ENCODE measurements around the gene FOCAD.

Gene FOCAD

DNA sequence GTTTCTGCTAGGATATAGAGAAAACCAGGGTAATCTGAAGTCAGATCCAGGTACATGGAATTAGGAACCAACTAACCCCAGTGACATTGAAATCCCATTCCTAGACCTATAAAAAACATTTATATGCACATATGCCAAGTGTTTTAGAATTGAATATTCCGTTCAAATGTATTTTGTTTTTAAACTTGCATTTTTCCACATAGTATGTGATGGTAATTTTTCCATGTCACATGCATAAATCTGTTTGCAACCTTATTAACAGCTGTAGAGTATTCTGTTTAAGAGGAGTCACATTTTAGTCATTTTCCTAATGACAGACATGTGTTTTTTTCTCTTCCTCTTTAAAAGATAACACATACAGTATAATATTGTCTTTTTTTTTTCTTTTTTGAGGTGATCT is 50.2 kb downstream of the FOCAD start:
- DNase-seq (ENCODE audit: low read depth in 2 of 2), result no peak

DNA sequence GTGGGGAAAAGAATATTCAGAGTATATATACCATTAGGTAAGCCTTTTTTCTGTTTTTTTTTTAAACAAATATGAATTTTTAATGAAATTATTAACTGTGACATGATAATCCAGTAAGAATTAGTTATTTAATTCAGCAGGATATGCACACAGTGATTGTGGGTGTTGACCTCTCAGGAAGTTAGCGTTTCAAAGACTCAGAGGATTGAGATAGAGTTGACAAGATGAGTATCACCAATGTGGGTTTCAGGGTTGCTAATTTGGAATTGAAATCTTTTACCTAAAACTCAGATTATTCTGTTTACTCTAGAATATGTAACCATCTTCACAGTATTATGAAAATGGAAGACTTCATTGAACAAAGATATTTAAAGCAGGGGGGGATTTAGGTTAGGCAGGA is 56.2 kb downstream of the FOCAD start:
- no peak for DNase-seq (ENCODE audit: low read depth in 2 of 2)

DNA sequence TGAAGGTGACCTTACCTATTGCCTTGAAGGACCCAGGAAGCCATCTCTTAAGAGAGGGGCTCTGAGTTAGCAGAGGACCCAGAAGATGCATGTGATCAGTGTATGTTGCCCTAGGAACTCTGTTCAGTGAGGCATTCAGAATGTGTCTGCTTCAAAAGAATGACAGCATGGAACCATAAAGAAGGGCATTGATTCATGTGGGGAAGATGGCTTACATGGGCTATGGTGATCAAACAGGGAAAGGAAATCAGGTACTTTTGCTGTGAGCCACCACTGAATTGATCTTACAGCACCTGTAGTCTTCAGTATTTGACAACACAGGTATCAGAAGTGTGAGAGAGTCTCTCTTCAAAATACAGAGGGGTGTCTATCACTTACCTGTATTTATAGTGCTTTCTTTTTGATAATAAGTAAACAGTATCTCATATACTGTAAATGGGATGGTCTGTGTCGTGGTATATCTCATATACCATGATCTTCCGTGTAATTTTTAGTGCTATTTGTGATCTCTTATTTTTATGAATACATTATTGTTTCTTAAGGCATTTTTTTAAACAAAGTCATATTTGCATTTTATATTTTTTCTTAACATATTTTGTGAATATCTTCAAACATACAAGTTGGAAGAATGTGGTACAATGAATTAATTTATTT is 57.0 kb downstream of the FOCAD start:
- no peak for DNase-seq (ENCODE audit: low read depth in 2 of 2)

DNA sequence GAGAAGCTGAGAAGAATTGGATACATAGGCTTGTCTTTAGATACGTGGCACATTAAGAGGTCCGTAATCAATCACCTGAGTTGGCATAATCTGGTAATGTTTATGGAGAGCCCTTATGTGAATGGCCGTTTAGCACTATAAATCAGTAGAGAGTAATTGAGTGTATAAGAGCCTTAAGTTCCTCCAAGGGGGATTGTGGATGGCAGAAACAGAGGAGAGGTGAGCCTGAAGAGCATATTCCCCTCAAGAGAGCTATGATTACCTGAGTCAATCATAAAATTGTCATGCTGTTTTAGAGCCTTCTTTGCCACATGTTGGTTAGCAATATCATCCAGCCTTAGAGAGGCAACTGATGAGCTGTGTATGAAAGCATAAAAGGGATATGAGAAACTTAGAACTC is 58.8 kb downstream of the FOCAD start:
- DNase-seq (ENCODE audit: low read depth in 2 of 2), result no peak

DNA sequence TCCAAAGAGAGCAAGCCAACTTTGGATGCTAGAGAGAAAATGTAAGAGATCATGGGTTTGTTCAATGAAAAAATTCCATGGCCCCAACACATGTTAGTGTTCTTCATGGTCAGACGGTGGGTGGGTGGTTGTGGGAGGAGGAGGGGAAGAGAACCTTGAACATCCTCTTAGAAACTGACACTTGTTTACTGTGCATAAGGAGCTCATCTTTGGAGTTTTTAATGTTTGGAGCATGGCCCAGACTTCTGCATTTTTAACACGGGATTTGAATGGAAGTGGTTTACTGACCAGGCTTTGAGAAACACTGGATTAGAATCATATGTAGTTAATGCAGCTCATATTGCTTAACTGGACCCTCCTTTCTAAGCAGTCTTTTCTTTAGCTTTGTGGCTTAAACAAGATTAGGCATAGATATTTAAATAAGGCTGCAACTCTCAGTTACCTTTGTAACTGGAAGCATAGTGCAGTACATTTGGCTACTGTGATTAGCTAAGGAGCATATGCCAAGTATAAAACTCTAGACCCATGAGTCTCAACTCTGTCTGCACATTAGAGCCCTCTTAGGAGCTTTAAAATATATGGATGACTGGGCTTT is 60.1 kb downstream of the FOCAD start:
- no peak for DNase-seq (ENCODE audit: low read depth in 2 of 2)

DNA sequence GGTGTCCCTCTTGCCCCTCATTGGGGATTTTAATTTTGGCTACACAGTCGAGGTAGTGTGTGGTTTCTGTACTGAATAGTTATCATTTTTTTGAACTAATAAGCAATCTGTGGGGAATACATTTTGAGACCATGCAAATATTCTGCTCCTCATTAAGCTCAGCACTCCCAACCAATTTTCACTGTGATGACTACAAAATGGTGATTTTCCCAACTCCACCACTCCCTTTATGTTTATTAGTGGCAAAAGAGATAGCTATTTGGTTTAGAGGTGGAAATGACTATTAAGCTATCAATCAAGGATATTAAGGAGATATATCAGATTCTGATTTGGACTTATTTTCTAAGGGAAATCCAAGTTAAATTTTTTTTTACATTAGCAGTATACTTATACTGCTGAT is 62.9 kb downstream of the FOCAD start:
- no peak for DNase-seq (ENCODE audit: low read depth in 2 of 2)

DNA sequence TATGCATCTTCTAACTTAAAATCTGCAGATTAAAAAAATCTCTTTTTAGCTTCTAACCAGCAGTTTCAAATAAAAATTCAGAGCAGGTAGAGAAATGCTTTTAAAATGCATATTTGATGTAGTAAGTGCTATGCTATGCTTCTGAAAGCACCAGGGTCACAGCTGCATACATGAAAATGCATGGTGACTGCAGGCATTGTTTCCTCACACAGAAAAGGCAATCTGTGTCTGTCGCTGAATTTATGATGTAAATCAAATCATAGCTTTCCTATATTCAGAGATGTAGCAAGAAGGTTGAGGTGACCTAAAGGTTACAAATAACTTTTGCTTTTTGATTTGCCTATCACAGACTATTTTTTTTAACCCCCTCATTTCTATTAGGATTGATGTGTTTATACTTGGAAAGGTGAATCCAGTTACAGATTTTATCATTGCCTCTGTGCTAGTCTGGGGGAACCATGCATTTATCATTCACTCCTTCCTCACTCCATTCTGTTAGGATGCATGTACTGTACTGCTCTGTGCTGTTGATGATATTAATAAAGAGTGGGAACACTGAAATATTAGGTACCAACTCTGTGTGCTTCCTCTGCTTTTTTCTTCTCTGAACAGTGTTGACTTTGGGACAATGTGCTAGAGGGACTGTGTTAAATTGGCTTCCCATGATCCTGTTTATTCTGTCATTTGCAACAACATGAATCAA is 65.6 kb downstream of the FOCAD start:
- no peak for DNase-seq (ENCODE audit: low read depth in 2 of 2)

DNA sequence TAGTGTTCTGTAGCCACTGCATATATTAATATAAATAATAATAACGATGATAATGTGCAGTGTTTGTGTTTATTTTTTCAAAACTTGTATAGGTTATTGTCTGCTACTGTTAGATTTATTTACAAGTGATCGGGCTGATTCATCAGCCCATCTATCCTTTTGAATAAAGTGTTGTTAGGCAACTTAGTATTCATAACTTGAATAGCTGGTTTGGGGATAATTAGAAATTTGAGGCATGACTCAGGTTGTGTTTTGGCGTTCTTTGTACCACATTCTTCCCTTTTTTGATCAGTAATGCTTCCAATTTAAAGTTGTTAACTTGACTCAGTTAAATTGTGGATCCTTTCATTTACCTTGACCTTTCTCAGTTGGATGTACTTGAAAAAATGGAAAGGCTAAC is 69.7 kb downstream of the FOCAD start:
- DNase-seq (ENCODE audit: low read depth in 2 of 2), result no peak

DNA sequence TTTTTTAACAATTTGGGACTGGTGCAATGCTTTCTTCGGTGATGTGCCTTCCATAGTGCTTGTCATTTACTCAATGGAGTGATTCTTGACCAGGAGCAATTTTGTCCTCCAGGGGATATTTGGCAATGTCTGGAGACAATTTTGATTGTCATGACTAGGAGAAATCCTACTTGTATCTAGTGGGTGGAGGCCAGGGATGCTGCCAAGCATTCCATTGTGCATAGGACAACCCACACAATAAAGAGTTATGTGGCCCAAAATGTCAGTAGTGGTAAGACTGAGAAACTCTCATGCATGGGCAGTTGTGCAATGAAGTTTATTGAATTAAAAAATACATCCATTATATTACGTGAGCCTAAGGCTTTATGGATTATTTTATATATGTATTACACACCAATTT is 70.5 kb downstream of the FOCAD start:
- no peak for DNase-seq (ENCODE audit: low read depth in 2 of 2)

DNA sequence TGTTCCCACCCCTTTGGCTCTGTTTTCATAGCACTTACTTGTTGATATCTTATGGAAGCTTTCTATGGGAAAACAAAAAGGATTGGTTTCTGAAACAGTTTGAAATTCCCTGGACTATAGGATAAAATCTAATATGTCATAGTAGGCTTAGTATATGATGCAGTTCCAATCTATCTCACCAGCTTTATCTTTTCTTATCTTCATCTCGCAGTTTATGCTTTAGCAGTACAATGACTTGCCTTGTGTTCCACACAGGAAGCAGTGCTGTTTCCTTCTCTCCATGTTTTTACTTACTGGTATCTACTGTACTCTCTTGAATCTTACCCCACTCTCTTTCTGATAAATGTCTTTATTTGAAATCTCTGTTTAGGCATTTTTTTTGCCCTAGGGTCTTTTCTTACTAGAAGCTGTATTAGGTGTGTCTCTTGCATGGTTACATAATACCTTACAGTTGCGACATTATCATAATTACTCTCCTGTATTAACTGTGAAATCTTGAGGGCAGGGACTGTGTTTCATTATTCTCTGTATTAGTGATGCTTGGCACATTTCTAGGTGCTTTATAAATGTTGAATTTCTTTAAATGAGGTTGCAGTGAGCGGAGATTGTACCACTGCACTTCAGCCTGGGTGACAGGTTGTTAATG is 76.3 kb downstream of the FOCAD start:
- DNase-seq (ENCODE audit: low read depth in 2 of 2), result no peak

DNA sequence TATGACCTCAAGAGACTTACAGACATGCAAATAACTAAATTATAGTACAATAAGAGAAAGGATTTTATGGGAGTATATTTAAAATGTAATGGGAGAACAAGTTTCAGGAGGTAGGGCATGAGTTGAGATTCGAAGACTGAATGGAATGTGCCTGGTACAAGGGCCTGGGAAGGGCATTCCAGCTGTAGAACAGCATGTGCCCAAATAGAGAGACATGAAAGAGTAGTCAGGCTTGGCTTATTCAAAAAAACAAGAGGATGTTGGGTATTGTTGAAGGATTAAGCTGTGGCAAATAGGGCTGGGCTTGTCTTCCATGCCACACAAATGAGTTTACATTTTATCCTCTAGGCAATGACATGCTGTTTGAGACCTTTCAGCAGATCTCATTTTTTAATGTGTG is 86.9 kb downstream of the FOCAD start:
- no peak for DNase-seq (ENCODE audit: low read depth in 2 of 2)

DNA sequence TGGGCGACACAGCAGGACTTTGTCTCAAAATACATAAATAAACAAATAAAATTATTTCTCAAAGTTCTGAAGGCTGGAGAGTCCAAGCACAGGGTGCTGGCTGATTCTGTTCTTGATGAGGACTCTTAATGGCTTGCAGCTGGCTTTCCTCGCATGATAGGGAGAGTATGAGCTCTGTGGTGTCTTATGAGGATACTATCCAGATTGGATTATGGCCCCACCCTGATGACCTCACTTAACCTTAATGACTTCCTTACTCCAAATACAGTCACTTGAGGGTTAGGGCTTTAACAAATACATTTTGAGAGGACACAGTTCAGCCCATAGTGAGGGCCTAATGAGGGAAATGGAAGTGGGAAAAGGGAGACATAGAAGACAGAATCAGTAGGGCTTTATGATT is 87.7 kb downstream of the FOCAD start:
- no peak for DNase-seq (ENCODE audit: low read depth in 2 of 2)

DNA sequence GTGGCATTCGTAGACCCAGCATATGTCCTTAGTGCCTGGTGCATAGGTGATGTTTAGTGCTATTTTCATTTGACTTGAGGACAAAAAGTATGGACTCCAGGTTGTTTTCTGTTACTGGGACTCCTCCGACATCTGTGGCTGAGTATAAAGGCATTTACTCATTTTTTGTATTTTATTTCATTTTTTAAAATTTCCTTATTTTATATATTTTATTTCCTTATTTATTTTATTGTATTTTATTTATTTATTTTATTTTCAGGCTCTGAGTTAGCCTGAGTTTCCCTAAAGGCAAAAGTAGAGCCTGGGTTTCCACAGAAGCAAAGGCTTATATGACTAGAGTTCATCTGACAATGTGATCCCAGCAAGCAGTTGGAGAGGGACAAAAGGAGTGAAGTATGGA is 91.6 kb downstream of the FOCAD start:
- DNase-seq (ENCODE audit: low read depth in 2 of 2), result no peak

DNA sequence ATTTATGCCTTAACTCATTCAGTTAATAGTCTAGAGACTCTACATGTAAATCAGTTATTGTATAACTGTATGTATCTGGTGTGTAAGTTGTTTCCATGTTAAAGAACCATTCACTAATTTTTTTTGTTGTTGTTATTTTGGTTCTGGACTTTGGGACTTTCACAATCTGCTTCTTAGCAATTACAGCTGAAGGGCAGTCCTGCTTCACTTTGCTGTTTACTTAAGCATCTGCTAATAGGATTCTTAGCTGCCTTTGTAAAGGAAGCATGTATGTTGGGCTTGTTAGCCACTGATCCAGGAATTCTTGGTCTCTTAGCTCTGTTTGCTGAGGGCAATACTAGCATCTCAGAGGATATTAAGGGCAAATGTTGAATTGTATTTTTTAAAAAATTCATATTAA is 97.0 kb downstream of the FOCAD start:
- DNase-seq (ENCODE audit: low read depth in 2 of 2), result no peak

DNA sequence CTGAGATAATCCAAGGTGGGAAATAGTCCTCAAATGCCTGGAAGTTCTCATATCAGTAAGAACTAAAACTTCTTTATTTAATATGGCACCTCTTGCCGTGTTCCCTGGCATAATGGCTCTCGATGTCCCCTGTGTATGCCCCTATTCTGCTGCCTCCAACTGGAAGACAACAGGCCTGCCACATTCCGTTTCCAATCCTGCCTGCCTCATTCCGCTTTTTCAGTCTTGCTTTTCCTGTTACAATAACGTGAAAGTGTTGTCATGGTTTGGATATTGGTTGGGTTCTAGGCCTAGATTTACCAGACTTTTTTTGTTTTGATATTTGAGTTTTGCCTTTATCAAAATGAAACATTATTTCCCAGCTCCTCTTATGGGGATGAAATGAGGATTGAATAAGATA is 98.2 kb downstream of the FOCAD start:
- no peak for DNase-seq (ENCODE audit: low read depth in 2 of 2)

DNA sequence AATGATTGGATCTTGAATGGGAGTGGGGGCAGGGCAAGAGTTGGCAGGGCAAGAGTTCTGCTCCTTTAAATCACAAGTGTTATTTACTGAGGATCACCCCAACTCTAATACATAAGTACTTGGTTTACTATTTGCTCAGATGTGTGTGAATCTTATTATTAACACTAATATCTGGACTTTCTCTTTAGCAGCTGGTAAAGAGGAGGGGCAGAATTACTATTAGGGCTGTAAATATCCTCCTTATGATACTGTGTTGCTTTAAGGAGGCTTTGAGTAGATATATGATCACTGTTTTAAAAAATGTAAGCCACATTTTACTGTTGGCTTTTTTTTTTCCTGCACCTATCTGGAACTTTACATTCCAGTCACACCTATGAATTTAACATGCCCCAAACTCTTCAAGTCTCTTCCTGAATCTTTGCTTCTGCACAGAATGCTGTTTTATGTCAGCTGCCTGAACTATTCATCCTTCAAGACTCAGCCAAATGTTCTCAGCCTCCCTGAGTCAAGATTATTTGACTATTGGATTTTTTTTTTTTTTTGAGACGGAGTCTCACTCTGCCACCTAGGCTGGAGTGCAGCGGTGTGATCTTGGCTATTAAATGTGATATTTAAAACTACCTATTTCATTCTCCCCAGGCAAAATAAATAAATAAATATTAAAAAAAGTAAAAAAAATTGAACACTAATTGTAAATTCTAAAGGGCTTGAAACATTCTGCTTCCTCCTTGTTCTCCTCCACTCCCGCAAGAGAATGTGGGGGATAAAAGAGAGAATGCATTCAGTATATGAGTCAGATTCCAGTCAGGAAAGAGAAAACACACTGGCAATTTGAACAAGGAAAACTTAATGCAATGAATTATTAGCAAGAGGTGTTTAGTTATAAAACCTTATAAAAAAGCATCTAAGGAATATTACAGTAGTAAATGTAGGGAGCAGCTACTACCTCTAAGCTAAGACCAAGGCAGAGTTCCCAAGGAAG is 99.3 kb downstream of the FOCAD start:
- DNase-seq (ENCODE audit: low read depth in 2 of 2), result no peak

DNA sequence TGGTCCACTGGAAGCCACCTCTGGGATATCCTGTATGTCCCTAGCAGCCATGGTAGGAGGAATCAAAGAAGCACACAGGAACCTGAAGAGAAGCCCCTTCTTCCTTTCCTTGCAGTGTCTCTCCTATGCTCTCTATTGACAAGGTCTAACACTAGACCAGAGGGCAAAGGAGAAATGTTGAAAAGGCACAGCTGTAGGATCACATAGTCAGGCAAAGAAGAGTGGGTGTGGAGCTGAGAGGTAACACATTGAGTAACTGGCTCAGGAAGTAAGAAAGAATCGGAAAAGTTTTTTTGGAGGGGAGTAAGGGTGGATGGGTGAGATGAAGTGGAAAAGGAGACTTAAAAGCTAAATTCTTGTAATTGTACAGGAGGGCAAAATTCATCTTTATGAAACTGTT is 100.1 kb downstream of the FOCAD start:
- DNase-seq (ENCODE audit: low read depth in 2 of 2), result no peak

DNA sequence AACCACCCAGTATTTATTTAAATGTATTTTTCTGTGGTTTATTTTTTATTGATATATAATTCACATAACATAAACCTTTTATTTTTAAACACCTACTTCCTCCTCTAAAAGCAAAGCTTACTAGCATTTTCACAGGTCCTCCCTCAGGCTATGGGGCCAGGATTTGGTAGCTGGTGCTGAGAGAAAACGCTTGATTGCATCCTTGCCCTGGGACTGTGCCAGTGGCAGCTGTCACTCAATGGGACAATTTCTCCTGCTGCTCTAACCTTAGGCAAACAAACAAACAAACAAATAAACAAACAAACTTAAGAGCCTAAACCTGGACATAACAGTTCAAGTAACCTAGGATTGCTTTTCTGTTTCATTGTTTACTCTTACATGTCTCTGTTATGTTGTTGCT is 102.7 kb downstream of the FOCAD start:
- DNase-seq (ENCODE audit: low read depth in 2 of 2), result no peak

DNA sequence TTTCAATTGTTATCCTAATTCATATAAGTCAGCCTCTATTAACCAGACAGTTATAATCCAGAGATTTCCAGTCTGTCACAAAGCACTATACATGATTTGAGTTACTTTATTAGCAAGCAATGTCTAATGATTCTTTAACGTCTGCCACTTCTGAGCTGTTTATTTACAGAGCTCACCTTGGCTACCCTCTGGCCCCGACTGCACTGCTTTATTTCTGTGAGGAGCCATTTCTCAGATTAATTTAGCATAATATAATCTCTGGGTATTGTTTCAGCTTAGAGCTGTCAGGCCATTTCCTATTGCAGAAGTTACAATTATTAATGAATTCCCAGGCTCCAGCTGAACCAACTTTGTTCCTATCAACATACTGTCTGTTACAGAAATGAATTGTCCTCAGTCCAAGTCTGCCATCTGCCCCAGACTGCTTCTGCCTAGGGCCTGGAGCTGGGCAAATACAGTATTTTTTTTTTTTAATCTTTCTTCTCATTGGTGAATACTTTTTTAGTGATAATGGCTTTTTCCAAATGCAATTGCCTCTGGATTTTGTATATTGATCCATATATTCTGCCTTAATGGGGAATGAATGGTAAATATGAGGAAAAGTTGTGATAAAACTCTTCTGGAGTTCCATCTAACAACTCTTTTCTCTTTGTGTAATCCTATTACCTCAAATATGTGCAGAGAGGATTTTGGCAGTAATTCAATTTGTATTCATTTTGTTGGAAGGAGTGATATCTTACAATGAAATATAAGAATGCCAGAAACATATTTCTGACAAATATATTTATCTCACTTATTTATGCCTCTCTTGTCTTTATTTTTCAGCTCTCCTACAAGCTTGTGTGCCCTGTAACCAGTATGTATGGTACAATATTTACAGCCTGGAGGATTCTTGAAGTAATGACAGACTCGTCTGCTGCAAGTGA is 104.7 kb downstream of the FOCAD start:
- peak in 1 of 2 experiments; percentile 8 for DNase-seq (ENCODE audit: low read depth in 2 of 2)

DNA sequence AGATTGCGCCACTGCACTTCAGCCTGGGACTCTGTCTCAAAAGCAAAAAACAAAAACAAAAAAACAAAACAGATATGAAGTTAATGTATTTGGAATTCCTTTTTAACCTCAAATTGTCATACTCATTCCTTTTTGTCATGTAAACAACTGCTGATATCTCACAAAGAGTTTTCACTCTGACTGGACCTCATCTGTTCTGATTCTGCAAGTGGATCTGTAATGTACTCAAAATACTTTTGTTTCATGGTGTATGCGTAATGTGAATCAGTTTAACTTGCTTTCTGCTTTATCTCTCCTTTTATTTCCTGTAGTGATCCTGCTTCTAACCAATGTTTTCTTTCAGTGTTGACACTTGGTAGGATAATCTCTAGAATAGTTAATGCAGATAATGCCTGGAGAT is 106.7 kb downstream of the FOCAD start:
- DNase-seq (ENCODE audit: low read depth in 2 of 2), result no peak

DNA sequence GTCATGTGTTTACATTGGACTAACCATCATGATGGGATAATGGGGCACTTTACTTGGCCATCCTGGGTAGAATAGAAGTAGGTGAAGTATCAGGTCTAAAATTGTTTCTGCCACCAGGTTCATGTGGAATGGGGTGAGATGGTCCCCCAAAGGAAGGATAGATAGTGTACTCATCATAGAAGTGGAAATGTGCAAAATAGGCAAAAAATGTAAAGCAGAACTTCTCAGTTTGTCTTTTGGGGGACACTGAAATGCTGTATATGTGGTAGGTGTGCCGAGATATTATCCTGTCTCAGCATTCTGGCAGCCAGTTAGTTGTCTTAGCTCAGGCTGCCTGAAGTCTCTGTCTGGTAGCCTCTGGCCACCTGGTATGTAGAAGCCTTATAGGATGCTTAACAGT is 107.6 kb downstream of the FOCAD start:
- no peak for DNase-seq (ENCODE audit: low read depth in 2 of 2)

Data from fibroblast of skin of left quadriceps (primary cell).